ENCODE measurements around the gene CCDC24. TPM values are rescaled to one million over a fixed set of nuclear protein-coding genes. Genes with fewer than 3 reads are reported as not detected.

CCDC24 gene
- total and polyA plus RNA-seq, 8 donors: 9.9 to 17.7 (median 12.9) TPM

- H3K27ac ChIP-seq: no peak overlapping the region
- no peak for ATAC-seq
Measured at GRCh38 chr1:44024031-44024902, 32.9 kb downstream of the CCDC24 start.

GRCh38 chr1:44024903-44025525 is 33.6 kb downstream of the CCDC24 start:
- H3K4me3 ChIP-seq: no peak overlapping the region
- H3K9me3 ChIP-seq: no peaks in the 10 kb centered on the region
- H3K27me3 ChIP-seq: no peaks in the 10 kb centered on the region
- H3K4me1 ChIP-seq: peaks cover 4 to 20% of the 10 kb centered on the region in 2 donors
- DNase-seq (peak in 1 of 4 donors; percentile 10), ATAC-seq (peak; percentile 13)
- no peak for TF ChIP-seq CTCF (IDR thresholded peaks at IDR 0.05)
- peaks cover 0 to 3% of the 10 kb centered on the region in 2 donors for H3K36me3 ChIP-seq
- intact Hi-C loops (cut with DNase I): no loop called here
- peak overlapping the region in 1 of 2 donors; percentile 18 for H3K27ac ChIP-seq

More at GRCh38 chr1:44024031-44024902, 32.9 kb downstream of the CCDC24 start:
- no peaks in the 10 kb centered on the region for H3K9me3 ChIP-seq
- intact Hi-C loops (cut with DNase I): no loop called here
- no peaks in the 10 kb centered on the region for H3K27me3 ChIP-seq
- peaks cover 3 to 15% of the 10 kb centered on the region in 2 donors for H3K4me1 ChIP-seq
- peak in 1 of 4 donors; percentile 64 for DNase-seq
- H3K4me3 ChIP-seq: no peak overlapping the region
- TF ChIP-seq CTCF (IDR thresholded peaks at IDR 0.05): no peak
- peaks cover 0 to 3% of the 10 kb centered on the region in 2 donors for H3K36me3 ChIP-seq

- Histone ChIP-seq H3K4me3 (no peak overlapping the region), H3K36me3 (peaks cover 0 to 3% of the 10 kb centered on the region in 2 donors), H3K9me3 (no peaks in the 10 kb centered on the region), H3K27me3 (peaks cover 0 to 5% of the 10 kb centered on the region in 2 donors), H3K4me1 (peaks cover 4 to 20% of the 10 kb centered on the region in 2 donors), H3K27ac (peak overlapping the region; percentile 18 to 44)
- peak; percentile 60 for ATAC-seq
- intact Hi-C loops (cut with DNase I): no loop called here
- DNase-seq: peak in 2 of 4 donors; percentile 61 to 71
- TF ChIP-seq CTCF (IDR thresholded peaks at IDR 0.05): no peak
Measured at GRCh38 chr1:44025816-44026215, 34.4 kb downstream of the CCDC24 start.

- H3K9me3 ChIP-seq: no peaks in the 10 kb centered on the region
- intact Hi-C loops (cut with DNase I): no loop called here
- no peak for TF ChIP-seq CTCF (IDR thresholded peaks at IDR 0.05)
- H3K4me3 ChIP-seq: no peak overlapping the region
- H3K36me3 ChIP-seq: peaks cover 0 to 3% of the 10 kb centered on the region in 2 donors
- H3K27me3 ChIP-seq: peaks cover 0 to 20% of the 10 kb centered on the region in 2 donors
- peaks cover 10 to 33% of the 10 kb centered on the region in 2 donors for H3K4me1 ChIP-seq
- H3K27ac ChIP-seq: no peak overlapping the region
- DNase-seq (no peak), ATAC-seq (no peak)
Measured at GRCh38 chr1:44027320-44027719, 35.9 kb downstream of the CCDC24 start.

Data from left lung (tissue), 10 donors.